ENCODE results near the gene FMN1. TPM values are rescaled to one million over a fixed set of nuclear protein-coding genes. Genes with fewer than 3 reads are reported as not detected.

Gene FMN1
- total and polyA plus RNA-seq, 2 of the 8 experiments (the other 6 are each of a cell fraction or from before 2014, with no cell fraction given) = 0.27 to 3.7 TPM

DNA sequence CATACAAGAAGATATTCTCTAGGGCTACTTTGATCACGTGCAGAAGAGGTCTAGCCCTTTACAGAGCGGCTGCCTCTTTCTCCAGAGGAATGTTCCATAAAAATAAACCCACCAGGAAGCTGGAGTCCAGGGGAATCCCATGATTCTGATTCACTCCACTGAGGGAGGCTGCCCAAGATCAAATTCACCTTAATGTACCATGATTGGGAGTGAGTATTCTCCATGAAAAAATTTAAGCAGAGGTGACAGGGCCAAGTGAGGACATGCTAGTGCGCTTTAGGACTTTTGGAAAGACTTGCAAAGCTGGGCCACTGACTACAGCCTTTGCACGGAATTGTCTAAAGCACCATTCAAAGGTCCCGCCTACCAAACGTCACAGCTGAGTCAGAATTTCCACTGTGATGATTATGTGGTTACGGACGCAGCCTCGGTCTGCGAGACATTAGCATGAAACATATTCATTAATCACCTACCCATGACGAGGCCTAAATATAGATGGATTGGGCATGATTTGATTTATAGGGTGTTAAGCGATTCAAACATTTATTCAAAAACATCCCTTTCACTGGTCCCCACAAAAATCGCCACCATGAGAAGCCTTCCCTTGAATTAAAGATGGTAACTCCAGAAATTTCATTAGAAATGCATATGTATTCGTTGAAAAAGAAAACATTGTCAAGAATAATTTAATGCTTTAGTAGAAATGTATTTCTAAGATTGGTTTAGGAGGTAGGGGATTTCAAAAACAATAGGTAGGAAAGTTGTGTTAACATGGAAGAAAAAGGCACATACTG is 324.1 kb downstream of the FMN1 start:
- Histone ChIP-seq H3K14ac (ENCODE audit: insufficient read length) (no peak overlapping the region), H2AFZ (ENCODE audit: low read length) (no peak overlapping the region), H4K8ac (ENCODE audit: extremely low read depth, insufficient read depth, low read length) (no peak overlapping the region), H3K4me2 (ENCODE audit: insufficient read depth in 1 of 2, low read depth in 2 of 2, low read length in 2 of 2) (no peak overlapping the region), H3K27me3 (replicated peaks in 1 of 4; ENCODE audit: control insufficient read depth in 3 of 4, extremely low read depth in 1 of 4, insufficient read depth in 3 of 4, low read length in 3 of 4) (no peaks in the 10 kb centered on the region), H3K9me3 (ENCODE audit: insufficient read depth in 2 of 2, low read depth in 1 of 2, low read length in 1 of 2) (no peaks in the 10 kb centered on the region), H4K20me1 (replicated peaks in 1 of 2; ENCODE audit: control insufficient read depth in 1 of 2, insufficient read depth in 2 of 2, low read length in 2 of 2) (no peaks in the 10 kb centered on the region), H4K5ac (ENCODE audit: insufficient read length, low read depth, low read length) (no peak overlapping the region), H4K91ac (replicated peaks; ENCODE audit: insufficient read length, low read length) (no peak overlapping the region), H3K4ac (replicated peaks; ENCODE audit: insufficient read length, low read depth, low read length) (no peak overlapping the region), H3K79me2 (ENCODE audit: control insufficient read depth in 1 of 2, insufficient read depth in 2 of 2, low read length in 2 of 2) (no peaks in the 10 kb centered on the region), H3K18ac (ENCODE audit: extremely low read depth, low read length) (no peak overlapping the region), H2BK15ac (ENCODE audit: low read length) (no peak overlapping the region), H3K56ac (replicated peaks; ENCODE audit: insufficient read length, low read depth, low read length) (no peak overlapping the region), H3K9ac (replicated peaks in 1 of 4; ENCODE audit: extremely low read depth in 1 of 4, low read depth in 3 of 4, low read length in 3 of 4) (no peak overlapping the region), H2BK5ac (ENCODE audit: low read depth, low read length) (no peak overlapping the region), H3K79me1 (ENCODE audit: low read depth, low read length) (no peaks in the 10 kb centered on the region), H3K36me3 (ENCODE audit: control insufficient read depth in 2 of 4, insufficient read depth in 4 of 4, low read length in 3 of 4) (no peaks in the 10 kb centered on the region), H3K23me2 (ENCODE audit: low read depth, low read length) (no peaks in the 10 kb centered on the region), H2AK5ac (ENCODE audit: low read depth, low read length) (no peak overlapping the region), H3K23ac (ENCODE audit: insufficient read length) (no peak overlapping the region), H2BK12ac (ENCODE audit: low read depth, low read length) (no peak overlapping the region), H2BK20ac (ENCODE audit: low read length) (no peak overlapping the region), H3K4me1 (replicated peaks in 1 of 4; ENCODE audit: control insufficient read depth in 3 of 4, insufficient read depth in 4 of 4, low read length in 3 of 4) (peaks cover 0 to 5% (median 0%) of the 10 kb centered on the region in 4 experiments; a peak in 2 of 7 replicates), H2BK120ac (replicated peaks; ENCODE audit: low read depth, low read length) (no peak overlapping the region), H3K27ac (ENCODE audit: low read depth, low read length) (no peak overlapping the region), H3K4me3 (ENCODE audit: extremely low read depth in 1 of 4, insufficient read depth in 2 of 4, low read depth in 3 of 4, low read length in 4 of 4) (no peak overlapping the region)
- CTCF ChIA-PET (ENCODE audit: partially characterized antibody) = interaction anchor here (0.8 to 1.8 kb wide), 5 partner anchors 9 to 220 kb away, joined by 3 to 9 read pairs (median 4); no protein-coding TSS in a partner anchor
- 91% methylated on average over 14 of the region's 14 CpGs; no CpG with 5 or more reads in 1 of the 2 experiments for WGBS, 2 experiments (ENCODE audit: extremely low coverage in 1 of 2, insufficient coverage in 1 of 2, insufficient read length in 1 of 2, insufficient replicate concordance in 2 of 2, low coverage in 1 of 2, low lambda C conversion rate in 2 of 2, missing lambda C conversion rate in 1 of 2)
- POLR2A ChIA-PET (ENCODE audit: partially characterized antibody) = no interaction called here
- FAIRE-seq (no peak), DNase-seq (ENCODE audit: low read depth in 1 of 2, low spot score in 2 of 2) (no peak)
